BLaER1 treated with 17β-estradiol and CSF1 and Interleukin-3, amounts not matched to agents 10 nM and 100 nM (cell line): ENCODE data around the gene TPRA1.
A peak's percentile ranks its signal among the peaks of the same experiment; 100 is the strongest.
"Not testable (repeated sequence)": the region's sequence is repeated elsewhere in the genome, so short reads cannot be mapped to it uniquely, and the experiment has no call there.

Experiments
- H3K27ac ChIP-seq, 11 experiments: shearing (Covaris generic); formaldehyde crosslinking; 2 replicates each; pipeline ENCODE4 v1.8.1; 2022
- H3K27me3 ChIP-seq, 11 experiments: shearing (Covaris generic); formaldehyde crosslinking; 2 replicates each; pipeline ENCODE4 v1.8.1; 2022
- H3K36me3 ChIP-seq, 11 experiments: shearing (Covaris generic); formaldehyde crosslinking; 2 replicates each; pipeline ENCODE4 v1.8.1; 2022
- H3K4me1 ChIP-seq, 10 experiments: shearing (Covaris generic); formaldehyde crosslinking; 2 replicates each; pipeline ENCODE4 v1.8.1; 2022
- H3K4me2 ChIP-seq, 11 experiments: shearing (Covaris generic); formaldehyde crosslinking; 2 replicates each; pipeline ENCODE4 v1.8.1; 2022
- H3K4me3 ChIP-seq, 10 experiments: shearing (Covaris generic); formaldehyde crosslinking; 2 replicates each; pipeline ENCODE4 v1.8.1; 2022
- H3K9ac ChIP-seq, 11 experiments: shearing (Covaris generic); formaldehyde crosslinking; 2 replicates each; pipeline ENCODE4 v1.8.1; 2022
- H3K9me3 ChIP-seq, 11 experiments: shearing (Covaris generic); formaldehyde crosslinking; replicated peaks in 1 of 11; 2 replicates each; pipeline ENCODE4 v1.8.1; 2022
- H4K20me1 ChIP-seq, 11 experiments: shearing (Covaris generic); formaldehyde crosslinking; 2 replicates each; pipeline ENCODE4 v1.8.1; 2022
- Cebpa-rat ChIP-seq, 11 experiments: shearing (Covaris generic); IDR thresholded peaks; 2 replicates each; pipeline ENCODE4 v1.8.1; 2022

The TPRA1 gene

GRCh38 chr3:127611251-127611650 lies 20.7 kb upstream of the TPRA1 start:
- H3K9me3 ChIP-seq, result no peaks in the 10 kb centered on the region
- TF ChIP-seq Cebpa-rat (IDR thresholded peaks at IDR 0.05), result no peak
- H3K9ac ChIP-seq, result no peak overlapping the region
- peaks cover 16 to 62% (median 46%) of the 10 kb centered on the region in 10 experiments for H3K4me1 ChIP-seq
- no peak overlapping the region for H3K4me3 ChIP-seq
- H3K27me3 ChIP-seq, result no peaks in the 10 kb centered on the region
- peaks cover 47 to 99% (median 95%) of the 10 kb centered on the region in 11 experiments for H3K36me3 ChIP-seq
- H3K4me2 ChIP-seq, result peak overlapping the region in 1 of 11 experiments; percentile 60; a peak in 2 of 22 replicates
- peaks cover 0 to 68% (median 50%) of the 10 kb centered on the region in 11 experiments; a peak in 14 of 22 replicates for H4K20me1 ChIP-seq
- 0 out of 22 replicates have a peak overlapping the region, but pooled peaks of 1 of the 11 experiments have one; percentile 1 for H3K27ac ChIP-seq

DNA sequence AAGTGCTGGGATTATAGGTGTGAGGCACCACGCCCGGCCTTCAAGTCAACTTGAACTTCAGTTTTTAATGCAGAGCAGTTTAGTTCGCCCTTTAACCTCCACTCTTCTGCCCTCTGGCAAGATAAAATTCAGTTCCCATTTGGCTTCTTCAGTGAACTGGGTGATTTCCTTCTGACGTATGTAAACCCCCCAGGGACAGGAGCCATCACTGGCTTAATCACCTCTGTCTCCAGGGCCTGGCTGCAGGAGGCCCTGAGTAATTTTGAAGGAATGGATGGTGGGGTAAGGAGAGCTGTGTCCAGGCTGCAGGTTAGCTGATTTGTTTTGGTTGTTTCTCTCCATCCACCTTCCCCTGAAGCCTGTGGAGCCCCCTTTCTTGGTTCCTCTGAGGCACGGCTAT lies 19.6 kb upstream of the TPRA1 start:
- Histone ChIP-seq H3K9me3 (no peaks in the 10 kb centered on the region), H3K4me2 (peak overlapping the region; percentile 20 to 80 (median 61); a peak in 20 of 22 replicates), H3K27ac (peak overlapping the region in 5 of 11 experiments; percentile 7 to 59 (median 48); a peak in 4 of 22 replicates), H3K4me3 (no peak overlapping the region), H3K4me1 (peaks cover 16 to 60% (median 46%) of the 10 kb centered on the region in 10 experiments), H4K20me1 (peaks cover 0 to 65% (median 38%) of the 10 kb centered on the region in 11 experiments; a peak in 13 of 22 replicates), H3K36me3 (peaks cover 52 to 99% (median 95%) of the 10 kb centered on the region in 11 experiments), H3K27me3 (no peaks in the 10 kb centered on the region), H3K9ac (no peak overlapping the region; a peak in 1 of 22 replicates)
- no peak for TF ChIP-seq Cebpa-rat (IDR thresholded peaks at IDR 0.05)

DNA sequence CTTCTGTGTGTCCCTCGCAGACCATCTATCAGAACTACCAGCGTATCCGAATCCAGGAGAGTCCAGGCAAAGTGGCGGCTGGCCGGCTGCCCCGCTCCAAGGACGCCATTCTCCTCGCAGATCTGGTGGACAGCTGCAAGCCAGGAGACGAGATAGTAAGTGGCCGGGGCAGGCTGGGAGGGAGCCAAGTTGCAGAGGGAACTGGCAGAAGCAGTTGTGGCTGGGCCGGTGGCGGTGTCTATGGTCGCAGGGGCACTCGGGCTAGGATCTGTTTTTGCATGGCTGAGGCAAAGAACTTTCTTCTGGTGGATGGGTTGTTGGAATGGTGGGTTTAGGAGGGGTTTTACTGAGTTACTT lies 17.8 kb upstream of the TPRA1 start:
- Histone ChIP-seq H4K20me1 (peaks cover 0 to 57% (median 27%) of the 10 kb centered on the region in 11 experiments; a peak in 12 of 22 replicates), H3K27me3 (no peaks in the 10 kb centered on the region), H3K27ac (peak overlapping the region in 1 of 11 experiments; percentile 58; a peak in 1 of 22 replicates), H3K4me1 (peaks cover 16 to 50% (median 42%) of the 10 kb centered on the region in 10 experiments), H3K4me2 (peak overlapping the region in 6 of 11 experiments; percentile 44 to 72 (median 62); a peak in 5 of 22 replicates), H3K9ac (no peak overlapping the region), H3K36me3 (peaks cover 55 to 99% (median 95%) of the 10 kb centered on the region in 11 experiments), H3K4me3 (no peak overlapping the region), H3K9me3 (no peaks in the 10 kb centered on the region)
- no peak for TF ChIP-seq Cebpa-rat (IDR thresholded peaks at IDR 0.05)

DNA sequence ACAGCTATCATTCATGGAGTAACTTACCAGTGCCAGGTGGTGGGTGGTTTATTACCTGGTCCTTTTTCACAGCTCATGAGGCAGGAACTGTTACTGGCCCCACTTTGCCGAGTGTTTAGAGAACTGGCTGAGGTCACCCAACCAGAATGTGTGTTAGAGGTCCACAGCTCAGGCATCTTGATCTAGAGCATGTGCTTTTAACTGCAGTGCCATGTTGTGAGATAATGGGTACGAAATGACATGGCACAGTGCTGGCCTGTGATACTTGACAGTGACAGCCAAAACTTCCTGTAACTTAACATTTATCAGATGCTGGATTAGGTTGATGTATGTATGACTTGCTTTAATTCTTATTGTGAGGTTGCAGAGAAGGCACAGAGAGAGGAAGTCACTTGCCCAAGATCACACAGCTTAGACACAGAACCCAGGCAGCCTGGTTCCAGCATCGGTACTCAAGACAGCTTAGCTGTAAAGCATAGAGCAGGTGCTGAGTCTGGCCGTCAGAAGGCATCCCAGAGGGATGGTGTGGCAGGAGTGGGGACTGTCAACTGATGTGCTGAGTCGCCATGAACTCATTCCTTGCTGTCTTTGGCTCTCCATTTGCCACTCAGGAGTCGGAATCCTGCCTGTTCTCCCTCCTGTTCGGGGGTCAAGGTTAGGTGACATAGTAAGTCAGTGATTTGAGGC lies 17.3 kb upstream of the TPRA1 start:
- Histone ChIP-seq H3K27ac (peak overlapping the region in 1 of 11 experiments; percentile 15; a peak in 1 of 22 replicates), H3K36me3 (peaks cover 55 to 99% (median 94%) of the 10 kb centered on the region in 11 experiments)

GRCh38 chr3:127606981-127607595 lies 16.6 kb upstream of the TPRA1 start:
- Histone ChIP-seq H4K20me1 (peaks cover 0 to 49% (median 21%) of the 10 kb centered on the region in 11 experiments; a peak in 9 of 22 replicates), H3K9me3 (no peaks in the 10 kb centered on the region), H3K9ac (no peak overlapping the region), H3K36me3 (peaks cover 55 to 99% (median 94%) of the 10 kb centered on the region in 11 experiments), H3K27me3 (no peaks in the 10 kb centered on the region), H3K4me2 (no peak overlapping the region), H3K4me3 (no peak overlapping the region), H3K4me1 (peaks cover 16 to 43% (median 32%) of the 10 kb centered on the region in 10 experiments), H3K27ac (no peak overlapping the region; a peak in 1 of 22 replicates)
- no peak for TF ChIP-seq Cebpa-rat (IDR thresholded peaks at IDR 0.05)

More for the DNA sequence above, 17.3 kb upstream of the TPRA1 start:
- Histone ChIP-seq H3K4me2 (no peak overlapping the region), H4K20me1 (peaks cover 0 to 51% (median 22%) of the 10 kb centered on the region in 11 experiments; a peak in 11 of 22 replicates), H3K9ac (no peak overlapping the region), H3K4me3 (no peak overlapping the region), H3K4me1 (peaks cover 16 to 44% (median 37%) of the 10 kb centered on the region in 10 experiments), H3K9me3 (no peaks in the 10 kb centered on the region), H3K27me3 (no peaks in the 10 kb centered on the region)
- no peak for TF ChIP-seq Cebpa-rat (IDR thresholded peaks at IDR 0.05)

- H3K4me1 ChIP-seq, result peaks cover 16 to 45% (median 36%) of the 10 kb centered on the region in 10 experiments
- peaks cover 0 to 50% (median 19%) of the 10 kb centered on the region in 11 experiments; a peak in 9 of 22 replicates for H4K20me1 ChIP-seq
- H3K27ac ChIP-seq, result no peak overlapping the region
- peaks cover 55 to 100% (median 97%) of the 10 kb centered on the region in 11 experiments for H3K36me3 ChIP-seq
- no peaks in the 10 kb centered on the region for H3K9me3 ChIP-seq
- no peak overlapping the region for H3K9ac ChIP-seq
- TF ChIP-seq Cebpa-rat (IDR thresholded peaks at IDR 0.05), result no peak
- H3K27me3 ChIP-seq, result no peaks in the 10 kb centered on the region
- H3K4me3 ChIP-seq, result no peak overlapping the region
- no peak overlapping the region for H3K4me2 ChIP-seq
These were observed 15.7 kb upstream of the TPRA1 start for GRCh38 chr3:127606086-127606805.

DNA sequence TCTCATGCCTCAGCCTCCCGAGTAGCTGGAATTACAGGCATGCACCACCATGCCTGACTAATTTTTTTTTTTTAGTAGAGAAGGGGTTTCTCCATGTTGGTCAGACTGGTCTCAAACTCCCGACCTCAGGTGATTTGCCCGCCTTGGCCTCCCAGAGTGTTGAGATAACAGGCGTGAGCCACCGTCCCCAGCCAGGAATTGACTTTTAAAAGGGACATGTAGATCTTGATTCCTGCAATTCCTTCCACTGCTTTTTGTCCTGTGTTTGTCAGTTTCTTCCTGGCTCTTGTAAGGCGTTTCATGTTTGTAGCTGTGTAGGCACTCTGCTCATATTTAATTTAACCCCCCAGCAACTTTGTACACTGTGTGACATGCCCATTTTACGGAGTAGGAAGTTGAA lies 15.0 kb upstream of the TPRA1 start:
- H3K4me2 ChIP-seq, H3K27me3 ChIP-seq, H3K9ac ChIP-seq, H3K4me3 ChIP-seq, H3K27ac ChIP-seq, H3K9me3 ChIP-seq: not testable (repeated sequence)
- Histone ChIP-seq H4K20me1 (peaks cover 0 to 43% (median 15%) of the 10 kb centered on the region in 11 experiments; a peak in 10 of 22 replicates), H3K4me1 (peaks cover 16 to 45% (median 36%) of the 10 kb centered on the region in 10 experiments), H3K36me3 (peaks cover 52 to 100% (median 97%) of the 10 kb centered on the region in 11 experiments)

GRCh38 chr3:127604546-127605165 lies 14.1 kb upstream of the TPRA1 start:
- peaks cover 50 to 100% (median 98%) of the 10 kb centered on the region in 11 experiments for H3K36me3 ChIP-seq
- no peak overlapping the region for H3K9ac ChIP-seq
- H3K4me3 ChIP-seq, result no peak overlapping the region
- no peaks in the 10 kb centered on the region for H3K9me3 ChIP-seq
- H3K27ac ChIP-seq, result no peak overlapping the region
- TF ChIP-seq Cebpa-rat (IDR thresholded peaks at IDR 0.05), result no peak
- peaks cover 0 to 36% (median 10%) of the 10 kb centered on the region in 11 experiments; a peak in 9 of 22 replicates for H4K20me1 ChIP-seq
- H3K27me3 ChIP-seq, result no peaks in the 10 kb centered on the region
- H3K4me1 ChIP-seq, result peaks cover 17 to 45% (median 36%) of the 10 kb centered on the region in 10 experiments
- H3K4me2 ChIP-seq, result no peak overlapping the region
